Central memory CD8-positive, alpha-beta T cell (primary cell): ENCODE results near the gene STAB1.

Experiments
- ATAC-seq: fragments of 150-1000 bp; cut with Tn5 transposase; replicated peaks from 2 replicates; pipeline ENCODE4 v1.10.0; 2022; ENCODE audit warnings: mild to moderate bottlenecking, moderate FRiP score, moderate number of reproducible peaks; ENCODE audit not compliant: poor library complexity, severe bottlenecking; ENCODE audit errors: extremely low read depth
- DNase-seq, 2 donors: peaks; one replicate each; pipeline ENCODE4 v3.0.0; 2021; ENCODE audit warnings: low spot score in 2 of 2
- H3K27ac Mint-ChIP-seq: one replicate; pipeline ENCODE4 v1.8.0; 2022; ENCODE audit warnings: low read depth, mild to moderate bottlenecking, moderate library complexity, mixed read lengths
- H3K27me3 Mint-ChIP-seq: one replicate; pipeline ENCODE4 v1.8.0; 2022; ENCODE audit warnings: mixed read lengths
- H3K36me3 Mint-ChIP-seq: one replicate; pipeline ENCODE4 v1.8.0; 2022; ENCODE audit warnings: mild to moderate bottlenecking, moderate library complexity, mixed read lengths; ENCODE audit not compliant: insufficient read depth
- H3K4me1 Mint-ChIP-seq: one replicate; pipeline ENCODE4 v1.8.0; 2022; ENCODE audit warnings: mixed read lengths
- H3K4me3 Mint-ChIP-seq: one replicate; pipeline ENCODE4 v1.8.0; 2022; ENCODE audit warnings: mild to moderate bottlenecking, moderate library complexity, mixed read lengths
- H3K9me3 Mint-ChIP-seq: one replicate; pipeline ENCODE4 v1.8.0; 2022; ENCODE audit warnings: mixed read lengths

STAB1 gene

DNA sequence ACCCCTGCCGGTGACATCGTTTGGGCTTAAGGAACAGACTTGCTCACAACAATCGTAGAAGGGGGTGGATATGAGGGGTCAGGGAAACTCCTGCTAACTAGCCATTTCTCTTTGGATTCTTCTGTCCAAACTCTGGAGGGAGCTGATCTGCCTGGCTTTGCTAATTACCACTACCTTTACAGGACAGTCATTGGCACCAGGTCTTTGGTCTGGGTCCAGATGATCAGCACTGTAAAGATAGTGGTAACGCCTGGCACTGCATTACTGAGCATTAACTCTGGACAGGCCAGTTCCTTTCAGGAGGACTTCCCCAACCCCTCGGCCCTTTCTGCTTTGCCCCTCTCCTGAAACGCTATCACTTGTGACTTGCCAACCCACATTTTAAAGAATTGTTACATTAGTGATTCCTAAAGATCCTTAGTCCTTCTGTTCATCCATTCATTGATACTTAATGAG is 42.1 kb downstream of the STAB1 start:
- peak overlapping the region; percentile 98 for H3K27ac Mint-ChIP-seq
- no peak for DNase-seq
- no peak for ATAC-seq
- H3K9me3 Mint-ChIP-seq: no peaks in the 10 kb centered on the region
- H3K36me3 Mint-ChIP-seq: peaks cover 23% of the 10 kb centered on the region
- peaks cover 48% of the 10 kb centered on the region for H3K4me1 Mint-ChIP-seq
- H3K4me3 Mint-ChIP-seq: peak overlapping the region; percentile 98
- no peaks in the 10 kb centered on the region for H3K27me3 Mint-ChIP-seq

DNA sequence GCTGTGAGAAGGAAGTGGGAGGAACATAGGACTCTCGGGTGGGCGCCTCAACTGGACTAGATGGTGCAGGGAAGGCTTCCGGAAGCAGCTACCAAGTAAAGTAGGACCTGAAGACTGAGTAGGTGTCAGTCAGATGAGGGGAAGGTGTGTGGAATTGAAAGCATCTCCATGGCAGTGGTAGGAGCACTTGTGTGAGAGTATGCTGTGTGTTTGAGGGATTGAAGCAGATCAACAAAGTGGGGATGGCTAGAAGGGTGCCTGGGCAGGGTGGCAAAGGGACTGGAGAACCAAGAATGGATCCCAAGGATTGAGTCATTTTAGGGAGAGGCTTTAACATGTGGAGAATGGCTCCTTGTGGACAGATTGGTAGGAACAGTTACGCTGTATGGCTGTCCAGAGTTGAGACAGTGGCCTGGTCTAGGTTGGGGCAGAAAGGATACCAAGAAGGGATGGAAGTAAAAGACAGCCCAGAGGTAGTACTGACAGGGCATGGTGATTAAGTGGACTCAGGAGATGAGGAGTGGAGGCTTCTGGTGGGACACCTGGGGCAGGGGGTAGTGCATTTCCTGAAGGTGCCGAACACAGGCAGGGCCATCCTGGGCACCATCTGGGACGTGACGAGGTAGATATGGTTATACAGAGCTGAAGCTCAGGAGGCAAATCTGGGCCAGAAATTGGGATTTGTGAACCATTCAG is 42.7 kb downstream of the STAB1 start:
- Mint-ChIP-seq H3K27me3 (no peaks in the 10 kb centered on the region), H3K4me1 (peaks cover 42% of the 10 kb centered on the region), H3K9me3 (no peaks in the 10 kb centered on the region), H3K36me3 (peaks cover 22% of the 10 kb centered on the region), H3K4me3 (peak overlapping the region; percentile 98), H3K27ac (peak overlapping the region; percentile 98)
- no peak for ATAC-seq
- DNase-seq: no peak

DNA sequence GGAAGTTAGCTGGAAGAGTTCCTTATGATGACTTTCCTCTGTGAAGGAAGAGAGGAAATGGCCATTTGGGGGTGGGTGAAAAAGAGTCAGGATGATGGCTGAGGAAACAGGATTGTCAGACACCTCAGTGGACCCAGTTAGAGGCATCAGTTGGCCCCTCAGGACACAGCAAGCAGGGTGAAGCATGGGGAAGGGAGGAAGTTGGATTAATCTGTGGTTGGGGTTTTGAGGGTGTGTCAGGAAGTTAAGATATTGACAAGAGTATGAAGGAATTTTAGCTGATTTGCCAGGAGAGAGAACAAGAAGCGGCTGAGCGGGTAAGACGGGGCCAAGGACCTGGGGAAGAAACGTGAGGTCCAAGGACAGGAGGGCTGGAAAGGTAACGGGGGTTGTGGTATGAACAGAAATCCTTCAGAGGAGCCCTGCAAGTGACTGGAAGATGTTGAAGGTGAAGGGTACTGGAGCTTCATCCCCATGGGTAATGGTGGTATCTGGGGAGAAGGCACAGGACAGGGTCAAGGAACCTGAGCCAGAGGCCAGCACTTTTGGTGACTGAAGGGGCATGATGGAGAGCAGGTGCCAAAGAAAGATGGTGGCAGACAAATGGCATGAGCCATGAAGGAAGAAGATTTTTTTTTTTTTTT is 44.0 kb downstream of the STAB1 start:
- Mint-ChIP-seq H3K9me3 (no peaks in the 10 kb centered on the region), H3K27me3 (no peaks in the 10 kb centered on the region), H3K27ac (peak overlapping the region; percentile 66), H3K4me1 (peaks cover 42% of the 10 kb centered on the region), H3K4me3 (peak overlapping the region; percentile 35), H3K36me3 (peaks cover 22% of the 10 kb centered on the region)
- ATAC-seq: no peak
- no peak for DNase-seq

DNA sequence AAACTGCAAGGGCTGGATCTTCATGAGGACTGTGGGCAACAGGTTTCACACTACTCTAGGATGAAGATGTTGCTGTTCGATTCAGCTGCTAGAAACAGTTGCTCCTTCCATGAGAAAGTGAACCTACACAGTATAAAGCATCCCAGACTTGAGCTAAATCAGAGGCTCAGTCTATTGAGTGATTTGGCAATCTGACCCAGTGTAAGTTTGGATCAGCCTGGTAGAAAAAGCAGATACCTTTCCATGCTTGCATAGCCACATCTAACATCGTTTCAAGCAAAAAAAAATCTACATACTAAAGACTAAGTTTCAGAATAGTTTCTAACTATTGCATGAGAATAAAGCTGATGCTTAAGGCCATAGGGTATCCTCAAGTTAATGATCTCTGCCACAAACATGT is 45.9 kb downstream of the STAB1 start:
- Mint-ChIP-seq H3K4me1 (peaks cover 36% of the 10 kb centered on the region), H3K27me3 (no peaks in the 10 kb centered on the region), H3K4me3 (no peak overlapping the region), H3K9me3 (no peaks in the 10 kb centered on the region), H3K36me3 (peaks cover 26% of the 10 kb centered on the region), H3K27ac (no peak overlapping the region)
- DNase-seq: no peak
- no peak for ATAC-seq

DNA sequence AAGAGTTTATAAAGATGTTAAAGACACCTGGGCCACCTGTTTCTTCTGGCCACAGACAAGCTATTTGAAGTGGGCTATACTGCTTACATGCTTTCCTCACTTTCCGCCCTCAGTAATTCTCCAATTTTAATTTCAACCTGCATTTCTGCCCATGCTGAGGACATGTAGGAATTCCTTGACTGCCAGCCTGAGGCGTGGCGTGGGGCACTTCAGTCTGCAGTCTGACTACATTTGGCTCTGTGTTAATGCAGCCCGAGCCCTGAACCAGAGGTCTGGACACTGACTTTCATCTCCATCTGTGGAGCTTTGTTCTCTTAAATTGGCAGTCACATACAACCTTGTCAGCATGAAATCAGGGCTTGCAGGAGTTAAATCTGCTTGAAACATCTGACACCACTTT is 49.8 kb downstream of the STAB1 start:
- H3K4me3 Mint-ChIP-seq: no peak overlapping the region
- peaks cover 38% of the 10 kb centered on the region for H3K36me3 Mint-ChIP-seq
- no peaks in the 10 kb centered on the region for H3K27me3 Mint-ChIP-seq
- no peak overlapping the region for H3K27ac Mint-ChIP-seq
- peaks cover under 1% of the 10 kb centered on the region for H3K4me1 Mint-ChIP-seq
- ATAC-seq (no peak), DNase-seq (no peak)
- H3K9me3 Mint-ChIP-seq: no peaks in the 10 kb centered on the region

DNA sequence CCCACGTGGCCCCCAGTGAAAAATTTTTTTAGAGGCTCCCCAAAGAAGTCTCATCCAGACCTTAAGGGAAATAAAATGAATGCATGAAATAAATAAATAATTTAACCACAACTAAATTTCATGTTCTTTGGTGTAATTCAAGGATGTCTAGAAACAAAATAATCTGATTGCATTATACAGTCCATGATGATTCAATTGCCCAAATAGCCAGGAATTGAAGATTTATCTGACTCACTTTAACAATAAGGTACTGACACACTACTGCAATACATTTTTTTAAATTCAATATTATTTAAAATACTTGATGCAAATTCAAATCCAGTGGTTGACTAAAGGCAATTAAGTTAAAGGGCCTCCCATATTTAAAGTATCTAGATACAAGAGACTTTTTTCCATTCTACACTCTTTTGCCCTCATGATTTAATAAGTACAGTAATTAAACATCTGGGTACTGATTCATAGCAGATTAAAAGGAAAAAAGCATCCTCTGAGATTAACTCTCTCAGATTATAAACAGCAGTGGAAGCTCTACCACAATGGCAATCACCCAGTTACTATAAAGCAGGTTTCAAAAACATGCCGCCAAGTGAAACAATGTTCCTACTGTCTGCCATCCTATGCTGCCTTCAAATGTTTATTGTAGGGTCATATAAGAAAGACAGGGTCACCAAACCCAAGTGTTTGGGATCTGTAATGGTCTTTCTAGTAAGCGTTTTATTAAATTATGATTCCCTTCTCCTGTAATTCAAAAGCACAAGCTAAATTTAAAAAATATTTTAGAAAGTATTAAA is 51.2 kb downstream of the STAB1 start:
- Mint-ChIP-seq H3K27ac (peak overlapping the region; percentile 53), H3K27me3 (no peaks in the 10 kb centered on the region), H3K4me1 (no peaks in the 10 kb centered on the region), H3K4me3 (no peak overlapping the region), H3K9me3 (no peaks in the 10 kb centered on the region), H3K36me3 (peaks cover 44% of the 10 kb centered on the region)
- DNase-seq: no peak
- ATAC-seq: no peak

DNA sequence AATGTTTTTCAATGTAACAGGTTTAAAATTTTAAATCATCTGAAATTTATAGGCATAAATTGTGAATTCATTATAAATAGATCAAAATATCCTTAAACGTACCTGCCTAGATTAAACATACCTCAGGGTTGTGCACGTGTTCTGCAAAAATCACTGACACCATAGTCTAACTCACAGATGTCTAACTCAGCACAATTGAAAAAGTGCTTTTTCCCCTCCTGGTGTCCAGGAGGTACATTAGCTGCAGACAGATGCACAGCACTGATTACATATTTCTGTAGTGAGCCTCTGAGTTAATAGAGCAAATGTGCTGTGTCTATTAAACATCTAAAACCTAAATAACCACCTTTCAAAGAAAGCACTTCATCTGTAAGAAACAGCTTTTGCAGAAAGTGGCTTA is 52.0 kb downstream of the STAB1 start:
- Mint-ChIP-seq H3K27ac (no peak overlapping the region), H3K27me3 (no peaks in the 10 kb centered on the region), H3K9me3 (no peaks in the 10 kb centered on the region), H3K36me3 (peaks cover 39% of the 10 kb centered on the region), H3K4me3 (no peak overlapping the region), H3K4me1 (no peaks in the 10 kb centered on the region)
- DNase-seq: no peak
- no peak for ATAC-seq

DNA sequence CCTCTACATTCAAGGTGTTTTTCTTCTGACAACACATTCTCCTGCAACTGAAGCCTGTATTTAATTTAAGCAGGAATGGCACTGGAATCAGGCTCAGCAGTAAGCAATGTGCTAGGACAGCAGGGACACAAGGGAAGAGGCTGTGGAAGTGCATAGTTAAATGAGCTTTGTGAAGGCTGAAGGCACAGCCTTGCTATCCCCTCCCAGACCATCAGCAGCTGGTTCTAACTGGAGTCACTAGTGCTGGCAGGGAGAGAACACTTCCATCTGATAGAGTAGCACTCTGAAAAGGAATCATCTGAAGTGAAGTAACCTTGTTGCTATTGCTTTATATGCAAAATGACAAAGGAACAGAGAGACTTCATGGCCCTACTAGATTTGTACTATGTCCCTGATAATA is 56.0 kb downstream of the STAB1 start:
- no peaks in the 10 kb centered on the region for H3K27me3 Mint-ChIP-seq
- H3K27ac Mint-ChIP-seq: no peak overlapping the region
- no peak overlapping the region for H3K4me3 Mint-ChIP-seq
- H3K4me1 Mint-ChIP-seq: no peaks in the 10 kb centered on the region
- H3K36me3 Mint-ChIP-seq: peaks cover 39% of the 10 kb centered on the region
- no peaks in the 10 kb centered on the region for H3K9me3 Mint-ChIP-seq
- DNase-seq (no peak), ATAC-seq (no peak)

DNA sequence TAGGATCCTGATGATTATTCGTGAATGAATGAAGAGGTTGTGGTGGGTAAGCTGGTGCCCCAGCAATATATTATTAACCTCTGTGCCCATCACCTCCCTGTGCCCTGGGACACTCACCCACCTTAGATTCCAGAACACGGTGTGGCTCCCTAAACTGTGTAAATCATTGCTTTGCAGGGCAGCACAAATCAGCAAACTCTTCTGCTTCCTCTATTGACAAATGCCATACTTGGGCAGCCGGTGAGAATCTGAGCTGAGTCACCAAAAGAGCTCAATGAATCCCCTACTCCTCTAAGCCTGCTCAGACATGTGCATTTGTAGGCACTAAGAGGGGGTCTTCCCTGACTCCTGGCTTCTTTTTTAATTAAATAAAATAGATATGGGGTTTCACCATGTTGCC is 57.0 kb downstream of the STAB1 start:
- H3K27me3 Mint-ChIP-seq: no peaks in the 10 kb centered on the region
- peaks cover 38% of the 10 kb centered on the region for H3K36me3 Mint-ChIP-seq
- H3K9me3 Mint-ChIP-seq: no peaks in the 10 kb centered on the region
- H3K4me1 Mint-ChIP-seq: no peaks in the 10 kb centered on the region
- H3K27ac Mint-ChIP-seq: peak overlapping the region; percentile 49
- no peak for DNase-seq
- no peak for ATAC-seq
- no peak overlapping the region for H3K4me3 Mint-ChIP-seq

DNA sequence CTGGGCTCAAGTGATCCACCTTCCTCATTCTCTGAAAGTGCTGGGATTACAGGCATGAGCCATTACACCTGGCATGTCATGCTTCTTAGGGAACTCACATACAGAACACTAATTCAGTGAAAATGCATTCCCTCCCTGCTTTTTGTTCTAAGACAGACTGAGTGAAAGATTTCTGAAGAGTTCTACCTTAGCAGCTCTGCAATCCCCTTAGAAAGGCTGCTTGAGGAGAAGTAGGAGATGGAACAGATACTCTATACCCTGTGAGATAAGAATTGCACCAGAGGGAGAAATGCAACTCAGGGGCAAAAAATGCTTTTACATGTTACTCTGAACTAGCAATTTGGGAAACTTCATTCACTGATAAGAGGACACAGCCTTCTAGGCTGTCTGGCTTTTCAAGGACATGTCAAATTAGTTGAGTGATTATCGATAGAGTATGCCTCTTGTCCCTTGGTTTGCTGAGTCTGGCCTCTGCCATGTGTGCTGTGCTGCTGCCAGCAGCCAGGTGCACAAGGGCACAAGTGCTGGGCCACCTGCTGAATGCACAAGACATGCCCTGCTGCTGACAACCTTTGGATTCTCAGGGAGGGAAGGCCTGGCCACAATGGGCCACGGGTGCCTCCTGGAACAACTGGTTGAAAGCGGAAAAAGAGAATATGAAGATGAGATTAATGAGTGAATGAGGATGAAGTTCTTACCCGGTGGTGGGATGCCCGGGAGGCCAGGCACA is 59.1 kb downstream of the STAB1 start:
- H3K27me3 Mint-ChIP-seq: no peaks in the 10 kb centered on the region
- peaks cover 37% of the 10 kb centered on the region for H3K36me3 Mint-ChIP-seq
- H3K4me3 Mint-ChIP-seq: no peak overlapping the region
- no peaks in the 10 kb centered on the region for H3K9me3 Mint-ChIP-seq
- peak overlapping the region; percentile 76 for H3K27ac Mint-ChIP-seq
- ATAC-seq (no peak), DNase-seq (no peak)
- H3K4me1 Mint-ChIP-seq: no peaks in the 10 kb centered on the region

DNA sequence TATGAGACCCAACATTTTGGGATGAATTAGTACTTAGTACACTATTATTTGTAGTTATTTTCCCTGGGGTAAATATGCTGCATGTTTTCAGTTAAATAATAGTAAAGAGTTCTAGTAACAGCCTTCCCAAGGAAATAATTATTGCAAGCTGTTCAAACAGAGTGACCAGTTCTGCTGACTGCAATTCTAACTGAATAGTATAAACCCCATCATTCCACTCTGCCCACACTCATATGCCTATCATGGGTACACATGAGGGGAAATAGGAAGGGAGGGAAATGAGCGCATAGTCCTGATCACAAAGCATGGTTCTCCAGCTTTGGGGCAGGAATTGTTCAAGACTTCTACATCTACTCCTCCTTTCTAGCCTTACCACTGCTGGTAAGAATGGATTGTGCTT is 59.9 kb downstream of the STAB1 start:
- DNase-seq (no peak), ATAC-seq (no peak)
- H3K27me3 Mint-ChIP-seq: no peaks in the 10 kb centered on the region
- peaks cover 38% of the 10 kb centered on the region for H3K36me3 Mint-ChIP-seq
- H3K9me3 Mint-ChIP-seq: no peaks in the 10 kb centered on the region
- no peaks in the 10 kb centered on the region for H3K4me1 Mint-ChIP-seq
- no peak overlapping the region for H3K4me3 Mint-ChIP-seq
- H3K27ac Mint-ChIP-seq: no peak overlapping the region
